Esophagus squamous epithelium (tissue), 4 donors: ENCODE results near the gene PAM.

Source experiments
- POLR2A ChIP-seq, 4 donors: fragments of 450-650 bp; IDR thresholded peaks; one replicate each; pipeline ENCODE4 v1.6.1; 2017; ENCODE audit warnings: antibody characterized with exemption in 4 of 4, mild to moderate bottlenecking in 4 of 4, moderate library complexity in 3 of 4
- TF ChIP-seq, protein P1 (sequence below), 6 experiments: fragments of 450-650 bp in 4 of 6; fragments of 200-600 bp in 2 of 6; sonication (generic) in 2 of 6; IDR thresholded peaks; one replicate each; pipeline ENCODE4 v1.5.1; 2016 to 2019; ENCODE audit warnings: antibody characterized with exemption in 6 of 6, mild to moderate bottlenecking in 4 of 6, moderate library complexity in 4 of 6

DNA sequence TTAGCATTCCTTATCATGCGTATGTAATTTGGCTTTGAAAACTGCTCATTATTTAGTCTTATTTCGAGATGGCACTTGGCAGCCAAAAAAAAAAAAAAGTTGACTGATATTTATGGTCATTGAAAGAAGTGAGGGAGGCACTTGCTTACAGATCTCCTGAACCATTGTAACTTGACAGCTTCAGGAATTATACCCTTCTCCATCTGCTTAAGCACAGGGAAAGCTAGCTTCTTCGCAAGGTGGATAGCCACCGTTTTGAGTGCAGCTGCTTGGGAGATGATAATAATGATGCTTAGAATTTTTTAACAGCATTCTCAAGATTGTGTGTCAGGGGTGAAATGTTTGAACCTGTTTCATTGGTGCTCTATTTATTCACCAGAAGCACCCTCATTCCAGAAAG, 248.8 kb downstream of the PAM start:
- no peak for TF ChIP-seq POLR2A (IDR thresholded peaks at IDR 0.05)
- TF ChIP-seq, protein P1, sequence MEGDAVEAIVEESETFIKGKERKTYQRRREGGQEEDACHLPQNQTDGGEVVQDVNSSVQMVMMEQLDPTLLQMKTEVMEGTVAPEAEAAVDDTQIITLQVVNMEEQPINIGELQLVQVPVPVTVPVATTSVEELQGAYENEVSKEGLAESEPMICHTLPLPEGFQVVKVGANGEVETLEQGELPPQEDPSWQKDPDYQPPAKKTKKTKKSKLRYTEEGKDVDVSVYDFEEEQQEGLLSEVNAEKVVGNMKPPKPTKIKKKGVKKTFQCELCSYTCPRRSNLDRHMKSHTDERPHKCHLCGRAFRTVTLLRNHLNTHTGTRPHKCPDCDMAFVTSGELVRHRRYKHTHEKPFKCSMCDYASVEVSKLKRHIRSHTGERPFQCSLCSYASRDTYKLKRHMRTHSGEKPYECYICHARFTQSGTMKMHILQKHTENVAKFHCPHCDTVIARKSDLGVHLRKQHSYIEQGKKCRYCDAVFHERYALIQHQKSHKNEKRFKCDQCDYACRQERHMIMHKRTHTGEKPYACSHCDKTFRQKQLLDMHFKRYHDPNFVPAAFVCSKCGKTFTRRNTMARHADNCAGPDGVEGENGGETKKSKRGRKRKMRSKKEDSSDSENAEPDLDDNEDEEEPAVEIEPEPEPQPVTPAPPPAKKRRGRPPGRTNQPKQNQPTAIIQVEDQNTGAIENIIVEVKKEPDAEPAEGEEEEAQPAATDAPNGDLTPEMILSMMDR (IDR thresholded peaks at IDR 0.05): no peak
